GM12873 (cell line): ENCODE results near the gene LRMDA.

Experiments
- CTCF ChIP-seq: IDR thresholded peaks from 2 replicates; pipeline ENCODE4 v1.5.1; 2012; ENCODE audit warnings: low read depth, mild to moderate bottlenecking, moderate library complexity, low read length, control low read depth; ENCODE audit not compliant: insufficient read depth; ENCODE audit errors: missing control alignments

Gene LRMDA

GRCh38 chr10:75984067-75984466 is 552.6 kb downstream of the LRMDA start:
- no peak for TF ChIP-seq CTCF

- no peak for TF ChIP-seq CTCF
These were observed 556.2 kb downstream of the LRMDA start for GRCh38 chr10:75987616-75988015.

GRCh38 chr10:75994357-75995040 is 563.1 kb downstream of the LRMDA start:
- no peak for TF ChIP-seq CTCF

- no peak for TF ChIP-seq CTCF
These were observed 563.6 kb downstream of the LRMDA start for GRCh38 chr10:75995041-75995430.

- no peak for TF ChIP-seq CTCF
These were observed 564.3 kb downstream of the LRMDA start for GRCh38 chr10:75995720-75996119.

DNA sequence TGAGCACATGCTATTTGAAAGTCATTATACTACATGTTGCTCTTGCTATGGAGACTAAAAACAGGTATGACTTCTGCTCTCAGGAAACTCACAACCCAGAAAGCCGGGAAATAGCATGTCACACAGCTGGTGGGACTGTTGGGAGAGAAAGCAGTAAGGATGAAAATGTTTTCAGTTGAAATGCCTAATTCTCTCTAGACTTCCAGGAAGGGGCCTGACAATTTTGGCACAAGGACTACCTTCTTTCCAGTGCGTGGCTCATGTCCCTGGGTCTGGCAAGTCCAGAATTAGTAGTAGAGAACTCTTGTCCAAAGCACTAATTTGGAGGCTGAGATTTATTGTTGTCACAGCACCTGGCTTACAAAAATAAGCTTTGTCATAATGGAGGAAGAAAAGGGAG is 567.6 kb downstream of the LRMDA start:
- TF ChIP-seq CTCF, result no peak

GRCh38 chr10:75999515-76000209 is 568.2 kb downstream of the LRMDA start:
- no peak for TF ChIP-seq CTCF
